Measurements from ENCODE around the gene DTX3L. TPM values are rescaled to one million over a fixed set of nuclear protein-coding genes. Genes with fewer than 3 reads are reported as not detected.

The DTX3L gene
- total RNA-seq, 2 donors from 2014 or later = 4.9 to 6.6 TPM

DNA sequence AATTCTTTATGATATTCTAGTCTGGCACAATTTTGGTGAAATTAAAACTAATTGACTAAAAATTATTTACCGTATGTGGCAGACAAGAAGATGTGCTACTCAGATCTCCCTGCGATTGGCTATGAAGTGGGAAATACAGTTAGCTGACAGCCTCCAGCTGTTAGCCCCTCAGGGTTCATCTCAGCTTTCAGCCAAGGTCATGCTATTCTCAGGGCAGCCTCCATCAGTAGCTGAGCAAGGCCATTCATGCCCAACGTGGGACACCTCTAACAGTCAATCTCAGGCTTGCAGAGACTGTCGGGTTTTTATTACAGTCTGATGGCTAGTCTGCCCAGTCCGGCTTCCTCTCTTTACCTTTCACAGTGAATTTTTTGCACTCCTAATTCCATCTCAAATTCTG, 6.8 kb upstream of the DTX3L start:
- H3K9me3 Mint-ChIP-seq = no peaks in the 10 kb centered on the region
- H3K9ac ChIP-seq (ENCODE audit: extremely low read depth, low read length, poor library complexity, severe bottlenecking) = no peak overlapping the region
- H3K27ac Mint-ChIP-seq = no peak overlapping the region
- no peak overlapping the region for H3K27ac ChIP-seq (ENCODE audit: low read depth, low read length)
- WGBS, 2 experiments (ENCODE audit: insufficient coverage in 1 of 2, insufficient read length in 1 of 2) = 57 to 93% methylated on average over 3 to 5 of the region's 5 CpGs
- H3K4me3 ChIP-seq (ENCODE audit: low read length) = no peak overlapping the region
- no peaks in the 10 kb centered on the region for H3K9me3 ChIP-seq (ENCODE audit: control insufficient read depth, low read length)
- DNase-seq = peak; percentile 18
- H3K27me3 Mint-ChIP-seq (ENCODE audit: insufficient read depth) = no peaks in the 10 kb centered on the region
- TF ChIP-seq, protein P1, sequence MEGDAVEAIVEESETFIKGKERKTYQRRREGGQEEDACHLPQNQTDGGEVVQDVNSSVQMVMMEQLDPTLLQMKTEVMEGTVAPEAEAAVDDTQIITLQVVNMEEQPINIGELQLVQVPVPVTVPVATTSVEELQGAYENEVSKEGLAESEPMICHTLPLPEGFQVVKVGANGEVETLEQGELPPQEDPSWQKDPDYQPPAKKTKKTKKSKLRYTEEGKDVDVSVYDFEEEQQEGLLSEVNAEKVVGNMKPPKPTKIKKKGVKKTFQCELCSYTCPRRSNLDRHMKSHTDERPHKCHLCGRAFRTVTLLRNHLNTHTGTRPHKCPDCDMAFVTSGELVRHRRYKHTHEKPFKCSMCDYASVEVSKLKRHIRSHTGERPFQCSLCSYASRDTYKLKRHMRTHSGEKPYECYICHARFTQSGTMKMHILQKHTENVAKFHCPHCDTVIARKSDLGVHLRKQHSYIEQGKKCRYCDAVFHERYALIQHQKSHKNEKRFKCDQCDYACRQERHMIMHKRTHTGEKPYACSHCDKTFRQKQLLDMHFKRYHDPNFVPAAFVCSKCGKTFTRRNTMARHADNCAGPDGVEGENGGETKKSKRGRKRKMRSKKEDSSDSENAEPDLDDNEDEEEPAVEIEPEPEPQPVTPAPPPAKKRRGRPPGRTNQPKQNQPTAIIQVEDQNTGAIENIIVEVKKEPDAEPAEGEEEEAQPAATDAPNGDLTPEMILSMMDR (conservative IDR thresholded peaks at IDR 0.05) = no peak
- H3K36me3 ChIP-seq (ENCODE audit: control insufficient read depth, insufficient read depth, low read length) = no peaks in the 10 kb centered on the region
- H3K4me3 Mint-ChIP-seq = no peak overlapping the region
- no peaks in the 10 kb centered on the region for H3K4me1 ChIP-seq (ENCODE audit: control insufficient read depth, insufficient read depth, low read length)
- no peaks in the 10 kb centered on the region for H3K27me3 ChIP-seq (ENCODE audit: control insufficient read depth, insufficient read depth, low read length, poor library complexity, severe bottlenecking)
- H3K4me1 Mint-ChIP-seq = peaks cover 13% of the 10 kb centered on the region
- H3K36me3 Mint-ChIP-seq (ENCODE audit: low read depth) = no peaks in the 10 kb centered on the region

DNA sequence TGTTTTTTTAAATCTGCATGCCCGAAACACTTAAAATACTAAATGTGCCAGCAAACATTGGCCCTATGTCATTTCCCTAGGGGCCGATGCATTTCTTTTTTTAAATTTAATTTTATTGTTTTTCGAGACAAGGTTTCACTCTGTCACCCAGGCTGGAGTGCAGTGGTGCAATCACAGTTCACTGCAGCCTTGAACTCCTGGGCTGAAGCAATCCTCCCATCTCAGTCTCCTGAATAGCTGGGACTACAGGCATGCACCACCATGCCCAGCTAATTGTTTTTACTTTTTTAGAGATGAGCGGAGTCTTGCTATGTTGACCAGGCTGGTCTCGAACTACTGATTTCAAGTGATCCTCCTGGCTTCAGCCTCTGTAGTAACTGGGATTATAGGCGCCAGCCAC, 5.5 kb upstream of the DTX3L start:
- peak; percentile 18 for DNase-seq
- WGBS, 2 experiments (ENCODE audit: insufficient coverage in 1 of 2, insufficient read length in 1 of 2) = 89 to 96% methylated on average over 6 of the region's 6 CpGs
- Histone ChIP-seq H3K4me1 (ENCODE audit: control insufficient read depth, insufficient read depth, low read length) (no peaks in the 10 kb centered on the region), H3K27me3 (ENCODE audit: control insufficient read depth, insufficient read depth, low read length, poor library complexity, severe bottlenecking) (peaks cover 2% of the 10 kb centered on the region), H3K27ac (ENCODE audit: low read depth, low read length) (no peak overlapping the region), H3K9me3 (ENCODE audit: control insufficient read depth, low read length) (no peaks in the 10 kb centered on the region), H3K4me3 (ENCODE audit: low read length) (no peak overlapping the region), H3K36me3 (ENCODE audit: control insufficient read depth, insufficient read depth, low read length) (no peaks in the 10 kb centered on the region), H3K9ac (ENCODE audit: extremely low read depth, low read length, poor library complexity, severe bottlenecking) (no peak overlapping the region)
- Mint-ChIP-seq H3K36me3 (ENCODE audit: low read depth) (no peaks in the 10 kb centered on the region), H3K4me1 (peaks cover 15% of the 10 kb centered on the region), H3K27ac (no peak overlapping the region), H3K27me3 (ENCODE audit: insufficient read depth) (no peaks in the 10 kb centered on the region), H3K4me3 (no peak overlapping the region), H3K9me3 (no peaks in the 10 kb centered on the region)
- TF ChIP-seq, protein P1 (conservative IDR thresholded peaks at IDR 0.05) = no peak

GRCh38 chr3:122559906-122560305, 4.2 kb upstream of the DTX3L start:
- no peak overlapping the region for H3K4me3 Mint-ChIP-seq

More at GRCh38 chr3:122559906-122560305, 4.2 kb upstream of the DTX3L start:
- Mint-ChIP-seq H3K9me3 (no peaks in the 10 kb centered on the region), H3K27ac (peak overlapping the region; percentile 1), H3K36me3 (ENCODE audit: low read depth) (no peaks in the 10 kb centered on the region), H3K27me3 (ENCODE audit: insufficient read depth) (no peaks in the 10 kb centered on the region), H3K4me1 (peaks cover 21% of the 10 kb centered on the region)
- no peaks in the 10 kb centered on the region for H3K36me3 ChIP-seq (ENCODE audit: control insufficient read depth, insufficient read depth, low read length)
- no peak overlapping the region for H3K9ac ChIP-seq (ENCODE audit: extremely low read depth, low read length, poor library complexity, severe bottlenecking)
- no peak overlapping the region for H3K27ac ChIP-seq (ENCODE audit: low read depth, low read length)
- no peak overlapping the region for H3K4me3 ChIP-seq (ENCODE audit: low read length)
- no peaks in the 10 kb centered on the region for H3K4me1 ChIP-seq (ENCODE audit: control insufficient read depth, insufficient read depth, low read length)
- TF ChIP-seq, protein P1 (conservative IDR thresholded peaks at IDR 0.05) = no peak
- peaks cover 7% of the 10 kb centered on the region for H3K27me3 ChIP-seq (ENCODE audit: control insufficient read depth, insufficient read depth, low read length, poor library complexity, severe bottlenecking)
- no peak for DNase-seq
- 57 to 74% methylated on average over 3 of the region's 3 CpGs for WGBS, 2 experiments (ENCODE audit: insufficient coverage in 1 of 2, insufficient read length in 1 of 2)
- H3K9me3 ChIP-seq (ENCODE audit: control insufficient read depth, low read length) = no peaks in the 10 kb centered on the region

Measured in endodermal cell (in vitro differentiated cells).